ENCODE data around the gene TMEM204. TPM values are rescaled to one million over a fixed set of nuclear protein-coding genes. Genes with fewer than 3 reads are reported as not detected.

The TMEM204 gene
- total RNA-seq, 4 donors from 2014 or later, result 14.7 to 27.7 (median 22.1) TPM

- in situ Hi-C loops (cut with MboI; ENCODE audit: low sequenced_read_pairs in 4 of 4) (no loop called here), intact Hi-C loops (cut with DNase I; ENCODE audit: low total_unique reads) (loop anchor here (5.0 kb wide), 1 partner anchor 69 kb away; the partner anchor contains the start of gene TELO2)
- Histone ChIP-seq H3K4me3 (no peak overlapping the region), H3K9me3 (no peaks in the 10 kb centered on the region), H3K36me3 (peaks cover 0 to 19% of the 10 kb centered on the region in 2 donors), H3K4me1 (peaks cover under 1 to 5% of the 10 kb centered on the region in 2 donors), H3K27ac (no peak overlapping the region), H3K27me3 (no peaks in the 10 kb centered on the region)
- ATAC-seq, result no peak
- no peak for DNase-seq
- TF ChIP-seq POLR2A (IDR thresholded peaks at IDR 0.05), result no peak
- TF ChIP-seq CTCF (IDR thresholded peaks at IDR 0.05 in 4 of 5, conservative IDR thresholded peaks at IDR 0.05 in 1 of 5), result no peak
These were observed 27.8 kb downstream of the TMEM204 start for GRCh38 chr16:1561266-1561665.

- Histone ChIP-seq H3K4me1 (peaks cover 0 to under 1% of the 10 kb centered on the region in 2 donors), H3K27me3 (no peaks in the 10 kb centered on the region), H3K4me3 (no peak overlapping the region), H3K36me3 (peaks cover 0 to 19% of the 10 kb centered on the region in 2 donors), H3K27ac (no peak overlapping the region), H3K9me3 (no peaks in the 10 kb centered on the region)
- DNase-seq (no peak), ATAC-seq (no peak)
- in situ Hi-C loops (cut with MboI; ENCODE audit: low sequenced_read_pairs in 4 of 4), result no loop called here
- no peak for TF ChIP-seq CTCF (IDR thresholded peaks at IDR 0.05 in 4 of 5, conservative IDR thresholded peaks at IDR 0.05 in 1 of 5)
- no peak for TF ChIP-seq POLR2A (IDR thresholded peaks at IDR 0.05)
- intact Hi-C loops (cut with DNase I; ENCODE audit: low total_unique reads), result loop anchor here (5.0 kb wide), 1 partner anchor 70 kb away; the partner anchor contains the start of gene TELO2
These were observed 28.4 kb downstream of the TMEM204 start for GRCh38 chr16:1561836-1562235.

- Histone ChIP-seq H3K27me3 (no peaks in the 10 kb centered on the region), H3K36me3 (peaks cover 0 to 19% of the 10 kb centered on the region in 2 donors), H3K27ac (no peak overlapping the region), H3K4me1 (no peaks in the 10 kb centered on the region), H3K4me3 (no peak overlapping the region), H3K9me3 (no peaks in the 10 kb centered on the region)
- intact Hi-C loops (cut with DNase I; ENCODE audit: low total_unique reads), result loop anchor here (5.0 kb wide), 1 partner anchor 71 kb away; the partner anchor contains the start of gene TELO2
- ATAC-seq, result no peak
- in situ Hi-C loops (cut with MboI; ENCODE audit: low sequenced_read_pairs in 4 of 4), result no loop called here
- TF ChIP-seq POLR2A (IDR thresholded peaks at IDR 0.05) (no peak), CTCF (IDR thresholded peaks at IDR 0.05 in 4 of 5, conservative IDR thresholded peaks at IDR 0.05 in 1 of 5) (no peak)
- no peak for DNase-seq
These were observed 30.3 kb downstream of the TMEM204 start for GRCh38 chr16:1563786-1564185.

GRCh38 chr16:1564325-1564724 is 30.9 kb downstream of the TMEM204 start:
- intact Hi-C loops (cut with DNase I; ENCODE audit: low total_unique reads), result loop anchor here (5.0 kb wide), 1 partner anchor 72 kb away; the partner anchor contains the start of gene TELO2
- no peak for ATAC-seq
- peaks cover 0 to 19% of the 10 kb centered on the region in 2 donors for H3K36me3 ChIP-seq

More at GRCh38 chr16:1564325-1564724, 30.9 kb downstream of the TMEM204 start:
- TF ChIP-seq POLR2A (IDR thresholded peaks at IDR 0.05), result no peak
- TF ChIP-seq CTCF (IDR thresholded peaks at IDR 0.05 in 4 of 5, conservative IDR thresholded peaks at IDR 0.05 in 1 of 5), result peak in 4 of 5 experiments; percentile 6 to 47 (median 38)
- no peaks in the 10 kb centered on the region for H3K27me3 ChIP-seq
- in situ Hi-C loops (cut with MboI; ENCODE audit: low sequenced_read_pairs in 4 of 4), result no loop called here
- no peaks in the 10 kb centered on the region for H3K9me3 ChIP-seq
- no peak for DNase-seq
- no peak overlapping the region for H3K4me3 ChIP-seq
- H3K4me1 ChIP-seq, result no peaks in the 10 kb centered on the region
- H3K27ac ChIP-seq, result no peak overlapping the region
